Endodermal cell (in vitro differentiated cells): ENCODE data around the gene SLC8B1. TPM values are rescaled to one million over a fixed set of nuclear protein-coding genes. Genes with fewer than 3 reads are reported as not detected.

Source experiments
- DNase-seq: peaks from one replicate; pipeline ENCODE4 v3.0.0-alpha.2; 2017
- H3K27ac ChIP-seq: 2 replicates; pipeline ENCODE4 v1.5.1; 2013; ENCODE audit warnings: mild to moderate bottlenecking, low read depth, low read length, moderate library complexity
- H3K27me3 ChIP-seq: 2 replicates; pipeline ENCODE4 v1.6.1; 2013; ENCODE audit warnings: mild to moderate bottlenecking, low read length, moderate library complexity; ENCODE audit not compliant: insufficient read depth, control insufficient read depth, poor library complexity, severe bottlenecking
- H3K36me3 ChIP-seq: 2 replicates; pipeline ENCODE4 v1.7.0; 2013; ENCODE audit warnings: mild to moderate bottlenecking, low read length, moderate library complexity; ENCODE audit not compliant: control insufficient read depth, insufficient read depth
- H3K4me1 ChIP-seq: one replicate; pipeline ENCODE4 v1.7.0; 2013; ENCODE audit warnings: low read length; ENCODE audit not compliant: control insufficient read depth, insufficient read depth
- H3K4me3 ChIP-seq: 2 replicates; pipeline ENCODE4 v1.5.1; 2013; ENCODE audit warnings: mild to moderate bottlenecking, low read length, moderate library complexity
- H3K9ac ChIP-seq: 2 replicates; pipeline ENCODE4 v1.6.1; 2013; ENCODE audit warnings: mild to moderate bottlenecking, low read length, moderate library complexity; ENCODE audit not compliant: poor library complexity, severe bottlenecking; ENCODE audit errors: extremely low read depth
- H3K9me3 ChIP-seq: 2 replicates; pipeline ENCODE4 v1.6.1; 2013; ENCODE audit warnings: mild to moderate bottlenecking, low read length, moderate library complexity; ENCODE audit not compliant: control insufficient read depth
- H3K27ac Mint-ChIP-seq: 2 replicates; pipeline ENCODE4 v1.8.0; 2020; ENCODE audit warnings: mixed read lengths
- H3K27me3 Mint-ChIP-seq: 2 replicates; pipeline ENCODE4 v1.8.0; 2021; ENCODE audit warnings: mild to moderate bottlenecking, mixed read lengths; ENCODE audit not compliant: insufficient read depth
- H3K36me3 Mint-ChIP-seq: 2 replicates; pipeline ENCODE4 v1.8.0; 2020; ENCODE audit warnings: low read depth, mixed read lengths
- H3K4me1 Mint-ChIP-seq: 2 replicates; pipeline ENCODE4 v1.8.0; 2020; ENCODE audit warnings: mixed read lengths
- H3K4me3 Mint-ChIP-seq: 2 replicates; pipeline ENCODE4 v1.8.0; 2020; ENCODE audit warnings: mild to moderate bottlenecking, moderate library complexity, mixed read lengths
- H3K9me3 Mint-ChIP-seq: 2 replicates; pipeline ENCODE4 v1.8.0; 2020; ENCODE audit warnings: mild to moderate bottlenecking, mixed read lengths
- WGBS, 2 experiments: methylation state at CpG; one replicate each; pipeline versions ENCODE4 v1.1.5 to v1.1.7; 2013; ENCODE audit warnings: missing lambda C conversion rate in 2 of 2, mixed read lengths in 1 of 2; ENCODE audit not compliant: insufficient coverage in 1 of 2, insufficient read length in 1 of 2; 5-methylcytosine and 5-hydroxymethylcytosine counted together
- total RNA-seq, 2 donors: library from RNA; stranded (reverse); fragmentation: NEBNext Ultra II Directional in 1 of 2; extraction: Animal tissue kit (Norgen Biotek cat#: 25700) in 1 of 2; gene quantifications; 2 replicates in 1 of 2; 3 replicates in 1 of 2; pipeline ENCODE4 v1.2.1, GENCODE V29; 2021
- TF ChIP-seq, protein P1 (sequence below): fragments of 200-600 bp; sonication (generic); conservative IDR thresholded peaks from 2 replicates; pipeline ENCODE4 v1.5.0; 2021; ENCODE audit warnings: antibody characterized with exemption, mild to moderate bottlenecking

The SLC8B1 gene
- total RNA-seq, 2 donors from 2014 or later: 6.9 to 9.1 TPM

DNA sequence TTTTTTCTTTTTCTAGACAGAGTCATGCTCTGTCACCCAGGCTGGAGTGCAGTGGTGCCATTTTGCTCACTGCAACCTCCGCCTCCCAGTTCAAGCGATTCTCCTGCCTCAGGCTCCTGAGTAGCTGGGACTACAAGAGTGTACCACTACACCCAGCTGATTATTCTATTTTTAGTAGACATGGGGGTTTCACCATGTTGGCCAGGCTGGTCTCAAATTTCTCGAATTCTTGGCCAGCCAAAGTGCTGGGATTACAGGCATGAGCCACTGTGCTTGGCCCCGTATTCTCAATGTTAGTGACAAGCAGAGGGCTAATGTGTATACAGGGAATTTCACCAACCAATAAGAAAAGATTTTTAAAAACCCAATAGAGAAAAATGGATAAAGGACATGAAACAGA lies 31.9 kb upstream of the SLC8B1 start:
- DNase-seq: no peak
- H3K4me3 ChIP-seq: no peak overlapping the region
- H3K9me3 Mint-ChIP-seq: no peaks in the 10 kb centered on the region
- H3K9me3 ChIP-seq: no peaks in the 10 kb centered on the region
- no peaks in the 10 kb centered on the region for H3K27me3 ChIP-seq
- H3K36me3 ChIP-seq: no peaks in the 10 kb centered on the region
- no peak overlapping the region for H3K9ac ChIP-seq
- no peak overlapping the region for H3K27ac Mint-ChIP-seq
- no peak overlapping the region for H3K27ac ChIP-seq
- H3K4me1 ChIP-seq: no peaks in the 10 kb centered on the region
- no peaks in the 10 kb centered on the region for H3K4me1 Mint-ChIP-seq
- peaks cover 9% of the 10 kb centered on the region for H3K36me3 Mint-ChIP-seq
- 95 to 100% methylated on average over 2 to 4 of the region's 4 CpGs for WGBS, 2 experiments
- no peak overlapping the region for H3K4me3 Mint-ChIP-seq
- TF ChIP-seq, protein P1, sequence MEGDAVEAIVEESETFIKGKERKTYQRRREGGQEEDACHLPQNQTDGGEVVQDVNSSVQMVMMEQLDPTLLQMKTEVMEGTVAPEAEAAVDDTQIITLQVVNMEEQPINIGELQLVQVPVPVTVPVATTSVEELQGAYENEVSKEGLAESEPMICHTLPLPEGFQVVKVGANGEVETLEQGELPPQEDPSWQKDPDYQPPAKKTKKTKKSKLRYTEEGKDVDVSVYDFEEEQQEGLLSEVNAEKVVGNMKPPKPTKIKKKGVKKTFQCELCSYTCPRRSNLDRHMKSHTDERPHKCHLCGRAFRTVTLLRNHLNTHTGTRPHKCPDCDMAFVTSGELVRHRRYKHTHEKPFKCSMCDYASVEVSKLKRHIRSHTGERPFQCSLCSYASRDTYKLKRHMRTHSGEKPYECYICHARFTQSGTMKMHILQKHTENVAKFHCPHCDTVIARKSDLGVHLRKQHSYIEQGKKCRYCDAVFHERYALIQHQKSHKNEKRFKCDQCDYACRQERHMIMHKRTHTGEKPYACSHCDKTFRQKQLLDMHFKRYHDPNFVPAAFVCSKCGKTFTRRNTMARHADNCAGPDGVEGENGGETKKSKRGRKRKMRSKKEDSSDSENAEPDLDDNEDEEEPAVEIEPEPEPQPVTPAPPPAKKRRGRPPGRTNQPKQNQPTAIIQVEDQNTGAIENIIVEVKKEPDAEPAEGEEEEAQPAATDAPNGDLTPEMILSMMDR: no peak
- H3K27me3 Mint-ChIP-seq: no peaks in the 10 kb centered on the region

DNA sequence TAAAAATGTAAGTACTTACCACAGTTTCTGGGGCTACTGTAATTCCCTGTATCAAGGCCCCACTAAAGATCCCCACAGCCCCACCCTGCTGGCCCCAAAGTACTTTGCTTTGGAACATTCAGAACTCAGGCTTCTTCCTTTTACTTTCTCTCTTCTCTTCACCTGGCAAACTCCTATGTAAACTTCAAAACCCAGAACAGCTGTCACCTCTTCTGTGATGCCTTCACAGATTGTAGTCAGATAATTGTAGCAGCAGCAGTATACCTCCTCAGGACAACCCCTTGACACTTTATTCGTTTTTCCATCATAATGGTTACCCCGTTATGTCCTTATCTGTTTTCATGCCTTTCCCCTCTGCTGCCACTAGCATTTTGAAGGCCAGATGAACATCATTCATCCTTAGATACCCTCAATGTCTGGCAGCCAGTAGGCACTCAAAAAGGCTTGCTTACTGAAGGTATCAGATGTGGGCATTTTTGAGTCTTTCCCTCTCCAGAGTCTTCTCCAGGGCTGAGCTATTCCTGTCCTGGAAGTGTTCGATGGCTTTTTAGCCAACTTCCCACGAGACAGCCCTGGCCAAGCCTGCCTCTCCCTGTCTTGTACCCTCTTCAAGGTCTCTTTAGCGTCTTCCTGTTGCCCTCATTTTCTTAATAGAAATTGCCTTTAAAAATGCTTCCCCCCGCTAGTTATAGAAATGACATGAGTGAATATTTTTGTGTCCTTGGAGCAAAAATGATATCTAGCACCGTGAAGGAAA lies 30.9 kb upstream of the SLC8B1 start:
- Histone ChIP-seq H3K27ac (no peak overlapping the region), H3K36me3 (no peaks in the 10 kb centered on the region), H3K9me3 (no peaks in the 10 kb centered on the region), H3K4me3 (no peak overlapping the region), H3K27me3 (no peaks in the 10 kb centered on the region), H3K4me1 (no peaks in the 10 kb centered on the region), H3K9ac (no peak overlapping the region)
- H3K27me3 Mint-ChIP-seq: no peaks in the 10 kb centered on the region
- H3K27ac Mint-ChIP-seq: no peak overlapping the region
- H3K36me3 Mint-ChIP-seq: peaks cover 9% of the 10 kb centered on the region
- H3K4me3 Mint-ChIP-seq: no peak overlapping the region
- 92 to 100% methylated on average over 7 of the region's 7 CpGs for WGBS, 2 experiments
- no peak for DNase-seq
- TF ChIP-seq, protein P1: no peak
- H3K9me3 Mint-ChIP-seq: no peaks in the 10 kb centered on the region
- H3K4me1 Mint-ChIP-seq: no peaks in the 10 kb centered on the region

DNA sequence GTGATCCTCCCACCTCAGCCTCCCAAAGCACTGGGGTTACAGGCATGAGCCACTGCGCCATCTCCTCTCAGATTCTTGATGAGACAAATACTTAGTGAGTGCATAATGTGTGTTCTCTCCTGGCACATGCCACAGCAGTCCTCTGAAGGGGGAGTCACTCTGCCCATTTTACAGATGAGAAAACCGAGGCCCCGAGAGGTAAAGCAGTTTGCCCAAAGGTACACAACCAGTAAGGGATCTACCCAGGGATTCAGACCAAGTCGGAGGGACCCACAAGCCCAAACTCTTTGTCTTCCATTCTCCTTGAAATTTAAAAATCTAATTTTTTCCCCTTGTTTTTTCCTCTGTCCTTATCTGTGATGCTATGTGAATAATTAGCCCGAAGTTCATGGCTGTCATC lies 29.8 kb upstream of the SLC8B1 start:
- Histone ChIP-seq H3K4me3 (no peak overlapping the region), H3K4me1 (no peaks in the 10 kb centered on the region), H3K27ac (no peak overlapping the region), H3K27me3 (no peaks in the 10 kb centered on the region), H3K36me3 (no peaks in the 10 kb centered on the region), H3K9me3 (no peaks in the 10 kb centered on the region), H3K9ac (no peak overlapping the region)
- Mint-ChIP-seq H3K9me3 (no peaks in the 10 kb centered on the region), H3K4me1 (no peaks in the 10 kb centered on the region), H3K27me3 (no peaks in the 10 kb centered on the region), H3K4me3 (no peak overlapping the region), H3K36me3 (peaks cover 9% of the 10 kb centered on the region), H3K27ac (no peak overlapping the region)
- no peak for DNase-seq
- 97% methylated on average over 4 to 5 of the region's 5 CpGs for WGBS, 2 experiments
- TF ChIP-seq, protein P1: no peak
